ENCODE measurements around the gene COL5A2.

DNA sequence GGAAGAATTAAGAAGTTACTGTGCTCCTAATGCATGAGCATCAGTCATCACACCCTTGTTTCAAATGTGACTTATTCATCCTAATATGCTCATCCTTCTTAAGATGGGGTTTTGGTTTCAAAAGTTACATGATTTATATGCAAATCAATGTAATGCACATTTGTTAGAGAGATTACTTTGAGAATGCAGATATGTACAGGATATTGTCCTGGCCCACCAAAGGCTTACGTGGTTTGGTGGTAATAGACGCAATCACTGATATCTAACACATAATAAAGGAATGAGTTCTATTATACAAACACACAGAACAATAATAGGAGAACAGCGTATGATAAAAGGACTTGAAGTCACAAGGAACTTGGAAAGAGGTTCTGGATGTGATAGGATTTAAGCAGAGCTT, 11.1 kb upstream of the COL5A2 start:
- TF ChIP-seq, protein P1, sequence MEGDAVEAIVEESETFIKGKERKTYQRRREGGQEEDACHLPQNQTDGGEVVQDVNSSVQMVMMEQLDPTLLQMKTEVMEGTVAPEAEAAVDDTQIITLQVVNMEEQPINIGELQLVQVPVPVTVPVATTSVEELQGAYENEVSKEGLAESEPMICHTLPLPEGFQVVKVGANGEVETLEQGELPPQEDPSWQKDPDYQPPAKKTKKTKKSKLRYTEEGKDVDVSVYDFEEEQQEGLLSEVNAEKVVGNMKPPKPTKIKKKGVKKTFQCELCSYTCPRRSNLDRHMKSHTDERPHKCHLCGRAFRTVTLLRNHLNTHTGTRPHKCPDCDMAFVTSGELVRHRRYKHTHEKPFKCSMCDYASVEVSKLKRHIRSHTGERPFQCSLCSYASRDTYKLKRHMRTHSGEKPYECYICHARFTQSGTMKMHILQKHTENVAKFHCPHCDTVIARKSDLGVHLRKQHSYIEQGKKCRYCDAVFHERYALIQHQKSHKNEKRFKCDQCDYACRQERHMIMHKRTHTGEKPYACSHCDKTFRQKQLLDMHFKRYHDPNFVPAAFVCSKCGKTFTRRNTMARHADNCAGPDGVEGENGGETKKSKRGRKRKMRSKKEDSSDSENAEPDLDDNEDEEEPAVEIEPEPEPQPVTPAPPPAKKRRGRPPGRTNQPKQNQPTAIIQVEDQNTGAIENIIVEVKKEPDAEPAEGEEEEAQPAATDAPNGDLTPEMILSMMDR (IDR thresholded peaks at IDR 0.05) = no peak
- TF ChIP-seq EP300 (IDR thresholded peaks at IDR 0.05) = no peak

Measured in upper lobe of left lung (tissue), 4 donors.